GM04504 (cell line): ENCODE results near the gene LYPD6.

ENCODE experiments used
- DNase-seq: peaks from one replicate; pipeline ENCODE4 v3.0.0-alpha.2; 2012; ENCODE audit warnings: low read depth

Gene LYPD6

DNA sequence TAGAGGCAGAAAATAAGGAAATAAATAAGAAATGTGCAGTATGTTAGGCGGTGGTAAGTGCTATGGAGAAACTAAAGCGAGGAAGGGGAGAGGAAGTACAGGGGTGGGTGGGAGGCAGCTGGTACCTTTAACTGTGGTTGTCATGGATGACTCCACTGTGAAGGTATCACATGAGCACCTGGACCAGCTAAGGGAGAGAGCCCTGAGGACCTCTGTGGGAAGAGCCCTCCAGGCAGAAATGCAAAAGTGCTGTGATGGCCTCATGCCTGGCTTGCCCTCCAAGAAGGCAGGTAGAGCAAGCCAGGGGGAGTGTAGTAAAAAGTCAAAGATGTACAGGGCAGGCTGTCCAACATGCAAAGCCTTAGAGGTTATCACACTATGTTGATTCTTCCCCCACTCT lies 17.9 kb downstream of the LYPD6 start:
- DNase-seq: no peak

DNA sequence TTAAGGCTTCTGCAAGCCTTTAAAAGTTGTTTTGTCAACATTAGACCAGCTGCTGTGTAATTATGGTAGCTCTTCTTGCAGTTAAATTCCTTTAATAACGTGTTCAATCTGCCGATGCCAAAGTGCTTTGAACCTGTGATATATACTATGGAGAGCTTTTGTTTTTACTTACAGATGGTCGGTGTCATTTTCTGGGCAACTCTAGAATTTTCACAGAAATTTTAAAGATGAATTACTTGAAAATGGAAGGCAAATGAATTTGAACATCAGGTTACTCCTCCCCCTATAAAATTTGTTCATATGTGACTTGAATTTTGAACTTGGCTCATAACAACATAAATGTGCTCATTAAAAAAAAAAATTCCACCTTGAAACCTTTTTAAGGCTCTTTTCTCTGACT lies 23.0 kb downstream of the LYPD6 start:
- no peak for DNase-seq

DNA sequence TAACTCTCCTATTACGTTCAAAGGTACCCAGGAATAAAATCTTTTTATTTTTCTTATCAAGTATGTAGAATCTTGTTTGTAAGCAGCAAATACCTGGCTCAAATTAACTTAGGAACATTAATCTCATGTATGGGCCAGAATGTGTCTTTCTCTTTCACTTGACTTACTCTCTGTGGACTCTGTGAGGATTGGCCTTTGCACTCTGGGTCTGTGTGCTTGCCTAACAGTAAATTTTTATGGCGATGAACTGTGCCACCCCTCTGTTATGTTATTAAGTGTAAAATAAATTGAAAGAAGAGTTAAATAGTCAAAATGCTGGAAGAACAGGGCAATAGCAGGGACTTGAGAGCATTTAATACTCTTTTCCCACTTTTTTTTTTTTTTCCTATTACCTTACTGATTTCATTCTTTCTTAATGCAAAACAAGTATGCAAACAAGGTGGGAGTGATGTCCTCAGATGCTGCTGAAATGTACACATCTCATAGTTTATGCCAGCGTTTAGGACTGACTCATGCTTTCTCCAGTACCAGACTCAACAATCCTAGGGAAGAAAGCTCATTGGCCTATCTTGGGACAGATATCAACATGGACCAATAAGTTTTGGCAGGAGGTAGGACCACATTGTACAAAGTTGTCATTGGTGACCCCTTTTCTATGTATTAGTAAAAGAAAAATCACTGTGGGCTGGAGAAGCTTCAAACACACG lies 25.5 kb downstream of the LYPD6 start:
- DNase-seq: no peak

DNA sequence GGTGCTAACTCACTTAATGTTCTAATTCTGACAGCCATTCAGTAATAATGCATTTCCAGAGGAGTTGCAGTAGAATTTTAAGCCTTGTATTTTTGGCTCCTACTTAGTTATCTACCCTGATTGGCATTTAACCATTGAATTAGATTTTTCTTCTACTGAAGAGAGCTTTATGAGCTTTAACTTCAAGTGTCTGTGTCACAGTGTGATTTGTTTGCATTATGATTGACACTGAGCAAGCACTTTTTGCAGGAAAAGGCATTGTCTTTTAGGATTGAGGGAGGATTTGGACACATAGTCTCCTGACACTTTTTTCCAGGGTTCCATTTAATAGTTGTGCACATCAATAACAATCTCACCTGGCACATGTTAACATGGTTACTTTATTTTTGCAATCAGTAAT lies 26.7 kb downstream of the LYPD6 start:
- no peak for DNase-seq

- DNase-seq: no peak
Observed at GRCh38 chr2:149360106-149360505, 29.7 kb downstream of the LYPD6 start.

- no peak for DNase-seq
Observed at GRCh38 chr2:149363958-149364357, 33.6 kb downstream of the LYPD6 start.

- DNase-seq: no peak
Observed at GRCh38 chr2:149364839-149365238, 34.5 kb downstream of the LYPD6 start.

- no peak for DNase-seq
Observed at GRCh38 chr2:149365931-149366583, 35.7 kb downstream of the LYPD6 start.

DNA sequence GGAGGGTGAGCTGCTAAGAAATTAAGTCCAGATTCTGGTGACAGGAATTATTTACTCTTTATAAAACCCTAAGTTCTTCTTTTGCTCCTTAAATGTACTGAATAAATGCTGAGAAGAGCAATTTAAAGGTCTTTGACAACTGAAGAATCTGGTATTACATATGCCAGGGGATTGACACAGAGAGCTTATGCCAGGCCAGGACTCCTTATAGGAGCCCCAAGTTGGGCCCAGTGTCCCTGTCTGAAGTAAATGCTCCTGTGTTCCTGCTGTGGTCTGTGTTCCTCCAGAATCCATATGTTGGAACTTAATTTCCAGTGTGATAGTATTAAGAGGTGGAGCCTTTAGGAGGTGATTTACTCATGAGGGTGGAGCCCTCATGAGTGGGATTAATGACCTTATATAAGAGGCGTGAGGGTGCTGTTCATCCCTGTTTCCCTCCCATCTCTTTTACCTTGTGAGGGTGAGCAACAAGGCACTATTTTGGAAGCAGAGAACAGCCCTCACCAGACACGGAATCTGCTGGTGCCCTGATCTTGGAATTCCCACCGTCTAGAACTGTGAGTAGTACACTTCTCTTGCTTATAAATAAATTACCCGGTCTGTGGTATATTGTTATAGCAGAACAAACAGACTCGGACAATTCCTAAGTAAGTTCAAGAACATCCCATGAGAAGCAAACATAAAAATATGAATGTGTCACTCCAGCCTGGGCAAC lies 39.8 kb downstream of the LYPD6 start:
- no peak for DNase-seq

DNA sequence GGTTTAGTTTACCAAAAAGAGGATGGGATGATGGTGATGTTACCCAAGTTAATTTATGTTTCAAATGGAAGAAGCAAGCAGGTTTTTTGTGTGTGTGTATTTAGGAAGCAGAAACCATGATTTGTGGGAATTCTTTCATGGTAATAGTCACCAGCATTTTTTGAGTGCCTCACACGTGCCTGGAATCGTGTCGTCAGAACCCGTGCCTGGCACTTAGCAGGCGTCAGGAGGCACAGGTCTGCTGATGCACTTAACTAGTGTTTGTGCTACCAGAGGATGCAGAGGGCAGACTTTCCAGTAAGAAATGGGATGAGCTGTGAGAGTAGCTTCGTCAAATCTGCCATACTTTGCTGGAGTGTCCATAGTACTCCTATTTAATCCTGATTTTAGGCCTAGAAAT lies 41.1 kb downstream of the LYPD6 start:
- no peak for DNase-seq

DNA sequence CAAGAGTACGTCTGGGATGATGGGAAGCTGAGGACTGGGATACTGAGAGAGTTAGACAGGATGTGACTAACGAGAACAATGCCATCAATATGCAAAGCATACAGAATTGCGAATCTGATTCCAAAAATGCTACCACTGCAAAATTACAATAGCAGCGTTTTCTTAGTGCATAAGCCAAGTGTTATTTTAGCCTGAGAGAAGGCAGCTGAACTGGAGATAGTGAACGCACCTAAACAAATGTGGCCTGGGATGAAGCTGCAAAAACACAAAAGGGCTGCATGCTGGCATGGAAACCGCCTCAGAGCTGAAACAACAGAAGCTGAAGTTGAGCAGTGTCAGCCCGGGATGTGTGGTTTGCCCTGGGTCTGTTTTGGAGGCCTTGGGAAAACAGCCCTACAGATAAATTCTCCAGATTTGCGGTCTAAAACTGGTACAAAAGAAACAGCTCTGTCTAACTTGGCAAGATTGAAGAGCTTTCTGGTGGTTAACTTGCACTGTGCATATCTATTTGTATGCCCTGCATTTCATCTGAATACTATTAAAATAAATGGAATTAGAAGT lies 45.5 kb downstream of the LYPD6 start:
- DNase-seq: peak; percentile 29

DNA sequence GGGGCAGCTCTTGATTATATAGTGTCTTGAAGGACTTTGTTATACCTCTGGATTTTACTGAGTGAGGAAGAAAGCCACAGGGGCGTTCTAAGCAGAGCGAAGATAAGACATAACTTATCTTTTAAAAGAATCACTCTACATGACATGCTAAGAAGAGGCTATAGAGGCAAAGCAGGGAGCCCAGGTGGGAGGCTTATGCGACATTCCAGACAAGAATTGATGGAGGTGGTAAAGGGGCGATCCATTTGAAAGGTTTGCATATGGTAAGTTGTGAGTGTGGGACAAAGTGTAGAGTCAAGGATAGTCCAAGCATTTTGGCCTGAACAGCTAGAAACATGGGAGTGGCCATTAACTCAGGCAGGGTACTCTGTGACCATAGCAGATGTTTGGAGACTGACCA lies 49.8 kb downstream of the LYPD6 start:
- DNase-seq: no peak

DNA sequence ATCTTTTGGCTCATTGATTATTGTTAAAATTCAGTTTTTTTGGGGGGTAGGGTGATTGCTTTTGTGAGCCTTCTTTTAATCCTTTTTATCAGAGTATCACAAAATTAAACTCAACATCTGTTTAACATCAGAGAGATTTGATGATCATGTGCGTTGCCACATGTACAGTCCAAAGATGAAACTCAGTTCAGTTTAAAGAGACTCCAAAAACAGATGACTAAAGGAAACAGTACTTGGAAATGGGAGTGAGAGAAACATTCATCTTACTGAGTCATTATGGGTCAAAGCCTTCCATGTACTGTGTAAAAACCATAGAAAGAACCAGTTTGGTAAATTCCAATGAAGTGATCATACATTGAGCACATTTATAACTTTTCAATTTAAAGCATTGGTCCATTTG lies 53.0 kb downstream of the LYPD6 start:
- peak; percentile 83 for DNase-seq

GRCh38 chr2:149385350-149385749 lies 55.0 kb downstream of the LYPD6 start:
- no peak for DNase-seq

GRCh38 chr2:149387411-149387810 lies 57.0 kb downstream of the LYPD6 start:
- DNase-seq: no peak

DNA sequence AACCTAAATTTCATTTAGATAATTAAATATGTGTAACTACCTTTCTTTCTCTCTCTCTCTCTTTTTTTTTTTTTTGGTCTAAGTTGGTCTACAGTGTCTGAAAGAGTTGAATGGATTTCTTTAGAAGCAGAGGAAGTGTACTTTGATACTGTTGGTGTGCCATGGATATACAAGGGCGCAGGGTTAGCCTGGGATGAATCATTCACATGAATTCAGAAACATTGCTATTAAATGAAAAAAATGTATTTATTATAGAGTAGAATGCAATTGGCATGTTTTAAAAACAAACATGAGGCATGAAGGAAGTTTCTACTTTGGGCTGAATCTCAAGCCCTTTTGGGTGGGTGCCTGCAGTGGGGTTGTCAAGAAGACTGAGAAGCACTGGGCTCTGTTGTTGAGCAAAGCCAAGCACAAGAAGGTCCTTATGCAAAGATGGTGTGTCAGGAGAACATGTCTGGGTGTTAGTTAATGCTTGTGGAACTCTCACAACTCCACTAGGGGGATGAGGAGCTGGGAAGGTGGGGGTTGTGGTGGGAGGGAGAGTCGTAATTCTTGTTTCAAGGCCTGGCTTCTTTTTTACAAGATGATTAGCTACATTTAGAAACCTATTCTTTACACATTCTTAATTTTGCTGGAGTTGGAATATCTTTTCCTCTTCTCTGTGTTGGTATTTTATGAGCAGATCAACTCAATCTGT lies 57.9 kb downstream of the LYPD6 start:
- DNase-seq: no peak

- no peak for DNase-seq
Observed at GRCh38 chr2:149389506-149390167, 59.2 kb downstream of the LYPD6 start.

- no peak for DNase-seq
Observed at GRCh38 chr2:149393614-149394013, 63.2 kb downstream of the LYPD6 start.

- no peak for DNase-seq
Observed at GRCh38 chr2:149394864-149395263, 64.5 kb downstream of the LYPD6 start.

DNA sequence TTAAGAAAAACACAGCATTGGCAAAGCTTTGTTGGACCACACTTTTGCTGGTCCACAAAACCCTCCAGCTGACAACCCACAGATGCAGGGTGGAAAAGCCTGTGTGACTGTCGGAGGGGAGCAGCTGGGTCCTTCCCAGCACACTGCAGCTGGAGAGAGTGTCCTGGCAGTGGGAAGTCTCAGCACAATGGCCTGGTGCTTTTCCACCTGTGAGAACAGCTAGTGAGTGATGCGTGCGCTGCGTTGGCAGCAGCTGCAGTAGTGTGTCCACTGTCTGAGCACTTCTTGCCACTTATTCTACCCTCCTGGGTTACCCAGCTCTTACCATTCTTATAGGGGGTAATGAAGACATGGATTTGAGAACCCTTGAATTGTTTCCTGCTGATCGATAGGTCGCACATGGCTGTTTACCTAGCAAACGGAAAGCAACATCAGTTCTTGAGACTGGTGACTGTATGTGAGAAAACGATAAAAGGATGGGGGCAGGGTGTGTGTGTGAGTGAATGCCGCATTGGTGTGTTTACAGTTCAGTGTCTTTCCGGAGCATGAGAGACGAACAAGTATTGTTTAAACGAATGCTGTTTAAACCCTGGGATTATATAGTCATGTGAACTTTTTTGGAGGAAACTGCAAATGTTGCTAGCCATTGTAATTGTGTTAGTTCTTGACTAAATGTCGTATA lies 69.7 kb downstream of the LYPD6 start:
- DNase-seq: no peak

DNA sequence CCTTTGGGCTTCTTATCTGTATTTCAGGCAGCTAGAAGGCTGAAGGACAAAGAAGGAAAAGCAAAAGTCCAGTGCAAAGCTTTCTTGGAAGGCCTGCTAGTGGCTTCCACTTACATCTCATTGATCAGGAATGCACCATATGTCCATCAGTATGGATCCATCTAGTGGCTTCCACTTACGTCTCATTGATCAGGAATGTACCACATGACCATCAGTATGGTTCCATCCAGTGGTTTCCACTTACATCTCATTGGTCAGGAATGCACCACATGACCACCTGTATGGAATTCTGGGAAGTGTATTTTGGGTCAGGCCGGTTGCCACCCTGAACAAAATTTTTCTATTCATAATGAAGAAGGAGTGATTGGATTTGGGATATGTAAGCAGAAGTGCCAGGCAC lies 70.6 kb downstream of the LYPD6 start:
- DNase-seq: no peak
